ENCODE data around the gene DUSP1.

- no peak for TF ChIP-seq ZNF274 (IDR thresholded peaks at IDR 0.05; ENCODE audit: low read depth, low read length)
- no peak for TF ChIP-seq SUZ12 (IDR thresholded peaks at IDR 0.05; ENCODE audit: extremely low read depth, insufficient read depth, insufficient read length)
Observed at GRCh38 chr5:172773481-172774469, 2.8 kb upstream of the DUSP1 start.

Data from NT2/D1 (cell line).